Retinal pigment epithelial cell (primary cell): ENCODE results near the gene LYZL4.
A peak's percentile ranks its signal among the peaks of the same experiment; 100 is the strongest.

Source experiments
- DNase-seq: peaks from one replicate; pipeline ENCODE4 v3.0.0-alpha.2; 2010; ENCODE audit warnings: low read depth
- H3K4me3 ChIP-seq: 2 replicates; pipeline ENCODE4 v1.5.1; 2011; ENCODE audit warnings: mild to moderate bottlenecking, low read length, control low read depth, moderate library complexity
- CTCF ChIP-seq: conservative IDR thresholded peaks from 2 replicates; pipeline ENCODE4 v1.5.1; 2011; ENCODE audit warnings: low read depth, low read length, control low read depth, inconsistent platforms

Gene LYZL4

GRCh38 chr3:42430781-42431532, 20.5 kb upstream of the LYZL4 start:
- no peak overlapping the region for H3K4me3 ChIP-seq
- no peak for TF ChIP-seq CTCF
- no peak for DNase-seq

DNA sequence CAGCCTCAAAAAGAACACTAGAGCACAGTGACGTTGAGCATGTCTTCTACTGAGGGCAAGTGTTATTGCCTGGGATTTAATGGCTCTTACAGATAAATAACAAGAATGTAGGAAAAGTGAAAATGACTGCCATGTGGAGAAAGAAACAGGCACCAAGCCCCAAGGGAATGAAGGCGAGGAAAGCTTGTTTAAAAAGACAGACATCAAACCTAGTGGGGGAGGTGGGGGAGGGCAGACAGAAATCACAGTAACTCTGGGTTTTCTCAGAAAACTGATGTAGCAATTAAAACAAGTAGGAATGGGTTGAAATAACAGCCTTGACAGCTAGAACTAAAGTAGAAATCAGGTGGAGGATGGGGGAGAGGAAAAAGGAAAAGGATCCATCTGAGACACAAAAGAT, 18.4 kb upstream of the LYZL4 start:
- no peak for DNase-seq
- no peak for TF ChIP-seq CTCF
- H3K4me3 ChIP-seq: no peak overlapping the region

DNA sequence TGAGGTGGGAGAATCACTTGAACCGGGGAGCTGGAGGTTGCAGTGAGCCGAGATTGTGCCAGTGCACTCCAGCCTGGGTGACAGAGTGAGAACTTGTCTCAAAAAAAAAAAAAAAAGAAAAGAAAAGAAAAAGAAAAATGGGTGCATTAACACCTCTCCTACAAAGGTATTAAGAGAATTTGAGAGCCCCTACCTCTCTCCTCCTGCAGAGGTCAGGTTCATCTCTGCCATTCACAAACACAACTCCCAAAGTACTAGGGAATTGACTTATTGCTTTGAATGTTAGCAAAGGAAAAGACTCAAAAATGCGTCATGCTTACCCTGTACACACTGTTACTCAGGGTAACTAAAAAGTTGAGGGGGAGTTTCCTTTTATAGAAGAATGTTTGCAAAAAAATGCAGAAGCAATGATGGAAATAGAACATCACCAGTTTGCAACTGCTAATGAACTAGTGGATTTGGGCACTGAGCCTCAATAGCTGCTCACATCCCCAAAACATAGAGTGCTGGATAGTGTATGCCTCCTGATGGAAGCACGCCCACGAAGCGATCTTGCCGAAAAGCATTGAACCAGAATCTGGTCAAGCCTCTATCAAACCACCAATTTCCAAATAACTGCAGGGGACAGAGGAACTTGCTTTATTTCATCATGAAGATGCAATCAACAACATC, 15.5 kb upstream of the LYZL4 start:
- no peak for TF ChIP-seq CTCF
- H3K4me3 ChIP-seq: no peak overlapping the region
- DNase-seq: no peak

DNA sequence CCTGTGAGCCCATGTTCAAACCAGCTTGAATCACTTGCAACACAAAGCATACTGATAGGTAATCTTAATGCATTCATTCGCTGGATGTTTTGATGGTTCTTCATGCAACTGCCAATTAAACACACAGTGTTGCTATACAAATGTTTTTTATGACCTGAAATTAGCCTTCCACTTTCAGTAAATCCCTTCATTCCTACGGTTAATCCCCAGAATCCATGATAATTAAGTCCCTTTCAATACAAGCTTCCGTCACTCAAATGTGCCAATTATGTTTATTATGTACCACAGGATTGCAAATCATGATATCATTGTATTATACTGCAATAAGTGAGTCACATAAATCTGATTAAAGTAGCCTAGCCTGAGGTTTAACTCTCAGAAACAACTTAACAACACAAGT, 14.5 kb upstream of the LYZL4 start:
- no peak overlapping the region for H3K4me3 ChIP-seq
- DNase-seq: peak; percentile 99
- no peak for TF ChIP-seq CTCF

- no peak for DNase-seq
- TF ChIP-seq CTCF: no peak
- H3K4me3 ChIP-seq: no peak overlapping the region
These were observed 11.7 kb upstream of the LYZL4 start for GRCh38 chr3:42421818-42422796.

- no peak for TF ChIP-seq CTCF
- no peak for DNase-seq
- no peak overlapping the region for H3K4me3 ChIP-seq
These were observed 9.2 kb upstream of the LYZL4 start for GRCh38 chr3:42419563-42419962.
